GM19240 (cell line): ENCODE results near the gene ZC3H18.

Experiments used
- DNase-seq: peaks from one replicate; pipeline ENCODE4 v3.0.0; 2011; ENCODE audit warnings: low spot score; ENCODE audit not compliant: insufficient read length

Gene ZC3H18

GRCh38 chr16:88532434-88533241 lies 37.6 kb upstream of the ZC3H18 start:
- DNase-seq = no peak

GRCh38 chr16:88533381-88533917 lies 36.8 kb upstream of the ZC3H18 start:
- no peak for DNase-seq

- peak; percentile 97 for DNase-seq
Observed at GRCh38 chr16:88533932-88534637, 36.1 kb upstream of the ZC3H18 start.

GRCh38 chr16:88534638-88535190 lies 35.5 kb upstream of the ZC3H18 start:
- DNase-seq = no peak

GRCh38 chr16:88535191-88535856 lies 34.9 kb upstream of the ZC3H18 start:
- DNase-seq = no peak

- DNase-seq = no peak
Observed at GRCh38 chr16:88535857-88536222, 34.4 kb upstream of the ZC3H18 start.

- no peak for DNase-seq
Observed at GRCh38 chr16:88536510-88536909, 33.7 kb upstream of the ZC3H18 start.

- no peak for DNase-seq
Observed at GRCh38 chr16:88536971-88537751, 33.0 kb upstream of the ZC3H18 start.

- no peak for DNase-seq
Observed at GRCh38 chr16:88537859-88538258, 32.3 kb upstream of the ZC3H18 start.

- no peak for DNase-seq
Observed at GRCh38 chr16:88538366-88539060, 31.7 kb upstream of the ZC3H18 start.

- no peak for DNase-seq
Observed at GRCh38 chr16:88539261-88539651, 30.9 kb upstream of the ZC3H18 start.

- no peak for DNase-seq
Observed at GRCh38 chr16:88539652-88540345, 30.4 kb upstream of the ZC3H18 start.

- no peak for DNase-seq
Observed at GRCh38 chr16:88540346-88540977, 29.7 kb upstream of the ZC3H18 start.

GRCh38 chr16:88541831-88542616 lies 28.2 kb upstream of the ZC3H18 start:
- no peak for DNase-seq

- no peak for DNase-seq
Observed at GRCh38 chr16:88543230-88543813, 26.9 kb upstream of the ZC3H18 start.

GRCh38 chr16:88545781-88546180 lies 24.4 kb upstream of the ZC3H18 start:
- DNase-seq = no peak

GRCh38 chr16:88548131-88548874 lies 21.9 kb upstream of the ZC3H18 start:
- DNase-seq = no peak
